ENCODE results near the gene SLC10A1.

DNA sequence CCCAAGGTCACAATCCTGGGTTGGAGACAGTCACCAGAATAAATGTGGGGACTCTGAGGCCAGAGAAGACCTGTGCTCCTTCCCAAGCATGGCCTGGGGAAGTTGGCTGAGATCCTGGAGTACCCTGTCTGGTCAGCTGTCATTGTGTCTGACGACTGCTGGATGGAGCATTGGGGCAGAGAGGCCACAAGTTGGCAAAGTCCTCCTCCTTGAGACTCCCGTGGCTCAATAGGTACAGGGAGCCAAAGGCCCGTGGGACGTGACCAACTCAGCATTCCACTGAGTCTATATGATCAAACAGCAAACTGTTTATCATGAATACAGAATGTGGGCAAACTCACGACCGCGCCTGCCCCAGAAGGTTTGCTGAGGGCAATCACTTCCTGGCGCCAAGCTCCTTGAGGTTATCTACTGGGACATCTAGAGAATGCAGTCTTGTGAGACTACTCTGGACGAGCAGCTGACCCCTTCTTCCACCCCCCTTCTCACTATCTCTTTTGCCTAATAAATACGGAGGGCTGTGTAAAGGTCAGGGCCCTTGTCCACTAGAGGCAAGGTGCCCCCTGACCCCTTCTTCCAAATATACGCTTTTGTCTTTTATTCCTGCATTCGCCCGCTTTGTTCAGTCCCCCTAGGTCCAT, 14.3 kb upstream of the SLC10A1 start:
- TF ChIP-seq, protein P1, sequence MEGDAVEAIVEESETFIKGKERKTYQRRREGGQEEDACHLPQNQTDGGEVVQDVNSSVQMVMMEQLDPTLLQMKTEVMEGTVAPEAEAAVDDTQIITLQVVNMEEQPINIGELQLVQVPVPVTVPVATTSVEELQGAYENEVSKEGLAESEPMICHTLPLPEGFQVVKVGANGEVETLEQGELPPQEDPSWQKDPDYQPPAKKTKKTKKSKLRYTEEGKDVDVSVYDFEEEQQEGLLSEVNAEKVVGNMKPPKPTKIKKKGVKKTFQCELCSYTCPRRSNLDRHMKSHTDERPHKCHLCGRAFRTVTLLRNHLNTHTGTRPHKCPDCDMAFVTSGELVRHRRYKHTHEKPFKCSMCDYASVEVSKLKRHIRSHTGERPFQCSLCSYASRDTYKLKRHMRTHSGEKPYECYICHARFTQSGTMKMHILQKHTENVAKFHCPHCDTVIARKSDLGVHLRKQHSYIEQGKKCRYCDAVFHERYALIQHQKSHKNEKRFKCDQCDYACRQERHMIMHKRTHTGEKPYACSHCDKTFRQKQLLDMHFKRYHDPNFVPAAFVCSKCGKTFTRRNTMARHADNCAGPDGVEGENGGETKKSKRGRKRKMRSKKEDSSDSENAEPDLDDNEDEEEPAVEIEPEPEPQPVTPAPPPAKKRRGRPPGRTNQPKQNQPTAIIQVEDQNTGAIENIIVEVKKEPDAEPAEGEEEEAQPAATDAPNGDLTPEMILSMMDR (IDR thresholded peaks at IDR 0.05): no peak
- TF ChIP-seq POLR2A (IDR thresholded peaks at IDR 0.05): no peak
